ENCODE measurements around the gene OSBPL6.
"Not testable (repeated sequence)": the region's sequence is repeated elsewhere in the genome, so short reads cannot be mapped to it uniquely, and the experiment has no call there.

Gene OSBPL6

GRCh38 chr2:178309541-178309940 lies 115.2 kb downstream of the OSBPL6 start:
- no peak for DNase-seq

GRCh38 chr2:178315078-178315477 lies 120.8 kb downstream of the OSBPL6 start:
- no peak for DNase-seq

GRCh38 chr2:178315488-178315948 lies 121.2 kb downstream of the OSBPL6 start:
- no peak for DNase-seq

GRCh38 chr2:178317811-178318210 lies 123.5 kb downstream of the OSBPL6 start:
- no peak for DNase-seq

- no peak for DNase-seq
Observed at GRCh38 chr2:178320011-178320585, 125.8 kb downstream of the OSBPL6 start.

- DNase-seq, result no peak
Observed at GRCh38 chr2:178322068-178322467, 127.8 kb downstream of the OSBPL6 start.

GRCh38 chr2:178323331-178323730 lies 129.0 kb downstream of the OSBPL6 start:
- DNase-seq, result not testable (repeated sequence)

- no peak for DNase-seq
Observed at GRCh38 chr2:178324077-178324476, 129.8 kb downstream of the OSBPL6 start.

- no peak for DNase-seq
Observed at GRCh38 chr2:178325268-178325667, 131.0 kb downstream of the OSBPL6 start.

GRCh38 chr2:178327516-178327915 lies 133.2 kb downstream of the OSBPL6 start:
- DNase-seq, result no peak

- DNase-seq, result no peak
Observed at GRCh38 chr2:178328037-178328436, 133.7 kb downstream of the OSBPL6 start.

- no peak for DNase-seq
Observed at GRCh38 chr2:178330175-178331017, 136.1 kb downstream of the OSBPL6 start.

GRCh38 chr2:178331474-178332432 lies 137.4 kb downstream of the OSBPL6 start:
- no peak for DNase-seq

GRCh38 chr2:178333851-178334250 lies 139.5 kb downstream of the OSBPL6 start:
- no peak for DNase-seq

GRCh38 chr2:178335230-178335629 lies 140.9 kb downstream of the OSBPL6 start:
- no peak for DNase-seq

GRCh38 chr2:178344121-178344520 lies 149.8 kb downstream of the OSBPL6 start:
- DNase-seq, result no peak

- no peak for DNase-seq
Observed at GRCh38 chr2:178345951-178346350, 151.6 kb downstream of the OSBPL6 start.

- no peak for DNase-seq
Observed at GRCh38 chr2:178350051-178350450, 155.7 kb downstream of the OSBPL6 start.

GRCh38 chr2:178357704-178358103 lies 163.4 kb downstream of the OSBPL6 start:
- DNase-seq, result not testable (repeated sequence)

- no peak for DNase-seq
Observed at GRCh38 chr2:178359192-178359912, 165.0 kb downstream of the OSBPL6 start.

GRCh38 chr2:178361588-178361987 lies 167.3 kb downstream of the OSBPL6 start:
- no peak for DNase-seq

GRCh38 chr2:178363252-178363651 lies 168.9 kb downstream of the OSBPL6 start:
- no peak for DNase-seq

Measured in stimulated activated CD4-positive, alpha-beta T cell treated with anti-CD3 and anti-CD28 coated beads, Interleukin-4, amount 100 ng/mL, for 1 hour (primary cell).